Astrocyte (in vitro differentiated cells and primary cell): ENCODE data around the gene FCER2.

Experiments
- CTCF ChIP-seq: IDR thresholded peaks from 2 replicates; pipeline ENCODE4 v1.5.1; 2011; ENCODE audit warnings: low read depth, mild to moderate bottlenecking, inconsistent platforms, low read length, moderate library complexity; ENCODE audit not compliant: insufficient read depth
- EZH2 ChIP-seq: IDR thresholded peaks from 2 replicates; pipeline ENCODE4 v1.6.1; 2012; ENCODE audit warnings: mild to moderate bottlenecking, low read length, inconsistent platforms; ENCODE audit not compliant: insufficient read depth

- TF ChIP-seq EZH2: no peak
- TF ChIP-seq CTCF: no peak
Observed at GRCh38 chr19:7650148-7650547, 51.8 kb downstream of the FCER2 start.
